NCI-H69 (cell line): ENCODE data around the gene MVB12B.

Source experiments
- DNase-seq: peaks from one replicate; lab custom pipeline; 2025; lab: John Stamatoyannopoulos, UW

Gene MVB12B

GRCh38 chr9:126506361-126507317, 180.0 kb downstream of the MVB12B start:
- DNase-seq, result no peak

DNA sequence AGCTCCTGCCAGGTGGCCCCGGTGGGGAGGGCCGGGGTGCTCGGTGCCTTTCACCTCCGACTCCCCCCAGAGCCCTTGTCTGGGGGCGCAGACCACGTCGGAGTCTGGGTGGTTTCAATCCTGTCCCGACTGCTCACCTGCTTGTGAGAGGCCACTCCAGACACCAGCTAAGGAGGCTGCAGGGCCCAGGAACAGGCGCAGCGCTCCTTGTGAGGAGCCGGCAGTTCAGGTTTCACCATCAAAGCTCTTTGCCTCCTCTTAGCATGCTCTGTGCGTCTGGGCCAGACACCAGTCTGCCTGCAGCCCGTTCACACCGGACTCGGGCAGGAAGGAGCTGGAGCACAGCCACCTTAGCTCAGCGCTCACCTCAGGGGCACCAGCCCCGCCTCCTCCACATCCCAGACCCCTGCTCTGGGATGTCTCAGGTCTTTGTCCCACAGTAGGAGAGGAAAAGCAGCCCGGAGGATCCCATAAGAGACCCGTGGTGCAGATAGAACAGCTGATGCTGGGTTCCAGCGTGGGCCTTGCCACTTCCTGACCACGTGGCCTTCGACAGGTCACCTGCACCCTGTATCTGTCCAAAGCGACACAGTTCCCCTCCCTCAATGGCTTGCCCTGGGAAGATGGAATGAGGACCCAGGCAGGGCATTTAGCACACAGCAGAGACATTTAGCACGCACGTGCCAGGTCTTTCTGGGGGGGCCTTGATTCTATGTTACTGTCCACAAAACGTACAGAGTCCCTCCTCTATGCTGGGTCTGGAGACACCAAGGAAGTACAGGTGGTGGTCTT, 180.9 kb downstream of the MVB12B start:
- no peak for DNase-seq

- DNase-seq, result no peak
Observed at GRCh38 chr9:126508171-126508591, 181.6 kb downstream of the MVB12B start.

DNA sequence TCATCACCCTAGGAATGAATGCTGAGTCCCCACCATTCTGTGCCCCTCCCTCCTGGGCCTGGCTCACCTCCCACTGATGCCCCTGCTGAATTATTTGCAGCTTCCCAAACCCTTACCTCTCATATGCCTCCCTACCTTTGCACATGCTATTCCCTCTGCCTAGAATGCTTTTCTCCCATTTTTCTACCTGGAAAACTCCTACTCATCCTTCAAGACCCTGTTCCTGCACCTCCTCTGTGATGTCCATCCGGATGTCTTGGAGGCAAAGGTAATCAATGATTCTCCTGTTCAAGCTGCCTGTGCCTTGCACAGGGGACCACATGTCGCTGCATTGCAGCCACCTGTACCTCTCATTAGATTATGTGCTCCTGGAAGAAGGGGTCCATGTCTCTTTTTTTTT, 182.3 kb downstream of the MVB12B start:
- DNase-seq, result no peak

GRCh38 chr9:126509718-126510117, 183.1 kb downstream of the MVB12B start:
- no peak for DNase-seq

GRCh38 chr9:126510564-126510963, 183.9 kb downstream of the MVB12B start:
- DNase-seq, result no peak

DNA sequence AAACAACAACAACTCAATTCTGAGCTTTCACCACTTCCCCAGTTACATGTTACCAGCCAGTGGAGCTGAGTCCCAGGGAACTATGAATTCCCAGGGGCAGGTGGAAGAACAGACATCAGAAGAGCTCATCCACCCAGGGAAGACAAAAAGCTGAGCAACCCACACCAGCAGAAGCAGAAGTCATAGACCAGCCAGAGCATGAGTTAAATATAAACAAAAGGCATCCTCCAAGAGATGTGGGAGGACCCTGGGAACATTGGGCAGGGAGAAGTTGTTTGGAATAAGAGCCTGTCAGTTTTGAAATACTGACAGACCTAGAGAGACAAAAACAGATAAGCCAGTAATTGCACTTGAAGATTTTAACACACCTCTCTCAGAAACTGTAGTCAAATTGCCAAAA, 184.8 kb downstream of the MVB12B start:
- no peak for DNase-seq

GRCh38 chr9:126513159-126514036, 186.8 kb downstream of the MVB12B start:
- DNase-seq, result peak; percentile 46

DNA sequence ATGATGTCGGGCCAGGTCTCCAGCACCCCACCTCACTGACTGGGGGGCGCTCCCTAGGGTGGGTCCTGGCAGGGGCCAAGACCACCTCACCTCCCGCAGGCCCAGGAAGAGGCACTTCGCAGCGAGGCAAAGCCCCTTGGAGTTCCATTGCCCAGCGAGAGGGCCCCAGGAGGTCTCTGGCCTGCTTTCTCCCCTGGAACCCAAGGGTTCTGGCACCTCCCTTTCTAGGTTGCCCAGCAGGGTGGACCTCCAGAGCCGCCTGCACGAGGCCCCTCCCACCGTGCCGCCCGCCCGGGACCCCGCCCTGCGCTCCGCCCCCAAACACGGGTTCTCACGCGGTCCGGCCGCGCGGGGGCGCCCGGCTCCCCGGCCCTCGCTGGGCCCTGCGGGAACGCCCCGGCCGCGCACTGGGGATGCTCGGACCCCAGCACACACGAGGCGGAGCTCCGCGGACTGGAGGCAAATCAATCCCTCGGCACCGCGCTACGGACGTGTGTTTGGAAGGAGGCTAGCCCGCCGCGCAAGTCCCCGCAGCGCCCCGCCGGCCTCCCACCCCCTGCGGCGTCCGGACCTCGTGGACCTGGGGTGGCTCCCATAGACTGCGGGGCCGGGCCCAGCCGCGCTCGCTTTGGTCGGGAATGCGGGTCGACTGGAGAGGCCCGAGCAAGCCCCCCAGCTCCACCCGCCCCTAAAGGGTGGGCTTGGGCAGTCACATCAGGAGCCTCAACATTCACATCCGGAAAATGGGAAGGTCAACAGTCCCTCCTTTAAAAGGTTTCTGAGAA, 187.6 kb downstream of the MVB12B start:
- DNase-seq, result peak; percentile 87

- no peak for DNase-seq
Observed at GRCh38 chr9:126515001-126515872, 188.6 kb downstream of the MVB12B start.

- DNase-seq, result no peak
Observed at GRCh38 chr9:126515873-126516505, 189.4 kb downstream of the MVB12B start.

- DNase-seq, result no peak
Observed at GRCh38 chr9:126516561-126516935, 189.9 kb downstream of the MVB12B start.

DNA sequence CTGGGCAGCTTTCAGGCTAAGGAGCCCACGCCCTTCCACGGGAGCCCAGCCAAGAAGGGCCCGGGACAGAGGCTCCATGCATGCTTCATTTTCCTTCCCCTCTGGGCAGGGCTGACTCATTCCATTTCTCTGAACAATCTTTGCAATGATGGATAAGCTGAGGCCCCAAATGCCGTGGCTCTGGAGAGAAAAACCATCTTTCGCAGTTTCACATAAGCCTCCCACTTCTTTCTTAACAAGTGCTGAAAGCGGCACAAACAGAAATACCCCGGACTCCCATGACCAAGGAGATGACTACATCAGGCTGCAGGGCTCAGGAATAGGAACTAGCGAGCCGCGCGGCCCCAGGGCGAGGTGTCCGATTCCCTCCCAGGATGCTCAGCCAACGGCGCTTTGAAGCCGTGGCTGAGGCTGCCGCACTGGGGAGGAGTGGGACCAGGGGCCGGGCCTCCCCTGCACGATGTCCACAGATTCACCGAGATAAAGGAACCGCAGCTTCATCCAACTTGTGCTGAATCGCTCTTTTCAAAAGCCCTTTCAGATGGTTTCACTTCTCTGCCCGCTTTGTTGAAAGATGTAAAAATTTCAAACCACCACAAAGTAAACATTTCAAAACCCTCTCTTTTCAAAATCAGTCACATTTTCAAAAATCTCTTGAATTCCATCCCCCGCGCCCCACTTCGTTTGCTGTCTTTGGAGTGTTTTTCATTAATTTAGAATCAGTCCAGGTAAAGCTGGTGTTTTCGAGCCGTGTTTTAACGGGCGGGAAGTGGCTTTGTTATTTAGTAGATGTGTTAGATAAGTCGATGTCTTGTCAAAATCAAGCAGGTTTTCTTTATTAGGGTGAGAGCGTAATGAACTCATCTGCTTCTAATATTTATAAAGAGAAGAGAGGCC, 190.6 kb downstream of the MVB12B start:
- peak; percentile 76 for DNase-seq

DNA sequence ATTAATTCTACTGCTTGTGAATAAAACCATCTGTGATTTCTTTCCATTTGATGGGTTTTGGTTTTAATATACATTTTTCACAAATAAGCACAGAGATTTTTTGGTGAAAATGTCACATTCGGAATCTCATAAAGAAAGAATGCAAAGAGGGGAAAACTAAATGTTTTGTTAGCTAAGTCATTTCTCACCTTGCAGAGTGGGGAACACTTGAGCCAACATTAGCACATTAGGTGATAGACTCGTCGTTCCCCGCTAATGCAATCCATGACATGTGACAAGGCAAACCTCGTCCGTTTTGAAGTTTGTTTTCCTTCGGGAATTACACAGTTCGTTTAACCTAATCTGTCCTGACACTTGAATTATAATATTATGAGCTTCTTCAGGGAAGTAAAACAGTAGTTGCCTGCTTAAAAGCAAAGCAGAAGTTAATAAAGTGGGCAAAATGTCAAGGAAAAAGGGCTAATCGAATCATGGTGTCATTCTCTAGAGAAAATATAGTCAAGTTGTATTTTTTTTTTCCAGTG, 191.3 kb downstream of the MVB12B start:
- peak; percentile 34 for DNase-seq

DNA sequence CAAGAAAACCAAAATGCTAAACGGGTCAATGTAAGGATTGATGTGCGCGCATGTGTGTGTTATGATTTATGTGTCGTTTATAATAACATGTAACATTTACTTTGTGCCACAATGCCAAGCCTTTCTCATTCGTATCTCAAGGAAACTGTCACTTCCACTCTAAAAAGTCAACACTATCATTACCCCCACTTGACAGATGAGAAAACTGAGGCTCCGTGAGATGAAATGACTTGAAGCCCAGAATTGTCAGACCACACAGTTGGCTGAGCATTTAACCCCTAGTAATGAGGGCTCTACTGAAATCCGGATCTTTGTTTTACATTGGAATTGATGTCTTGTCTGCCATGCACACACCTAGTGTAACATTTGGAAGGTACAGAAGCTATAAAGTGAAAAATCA, 192.1 kb downstream of the MVB12B start:
- DNase-seq, result no peak

GRCh38 chr9:126519660-126520420, 193.2 kb downstream of the MVB12B start:
- DNase-seq, result no peak

GRCh38 chr9:126520453-126520852, 193.8 kb downstream of the MVB12B start:
- DNase-seq, result no peak

DNA sequence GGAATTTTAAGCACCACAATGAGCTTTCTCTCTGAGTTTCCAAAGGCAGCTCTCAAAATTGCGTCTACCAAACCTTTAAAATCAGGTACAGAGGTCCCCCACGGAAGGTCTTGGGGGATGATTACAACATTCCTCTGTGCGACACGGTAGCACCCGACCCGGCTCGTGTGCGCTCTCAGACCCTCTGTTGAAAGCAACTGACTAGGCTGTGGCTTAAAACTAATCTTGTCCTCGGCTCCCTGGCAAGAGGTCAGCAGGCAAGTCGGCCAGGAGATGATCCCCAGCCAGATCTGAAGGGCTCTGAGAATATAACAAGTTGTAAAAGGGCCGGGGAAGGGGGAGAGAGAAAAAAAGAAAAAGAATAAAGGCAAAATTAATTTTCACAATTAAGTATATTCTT, 194.5 kb downstream of the MVB12B start:
- DNase-seq, result no peak
